ENCODE data around the gene ZNF839. TPM values are rescaled to one million over a fixed set of nuclear protein-coding genes. Genes with fewer than 3 reads are reported as not detected.

The ZNF839 gene
- total RNA-seq, 4 donors from 2014 or later: 10.6 to 19.9 (median 13.8) TPM

- H3K27me3 ChIP-seq: no peaks in the 10 kb centered on the region
- no peak for DNase-seq (ENCODE audit: low spot score in 2 of 2)
- H3K9me3 ChIP-seq: no peaks in the 10 kb centered on the region
- no peak overlapping the region for H3K27ac ChIP-seq
- H3K36me3 ChIP-seq: peaks cover 0 to 56% (median 0%) of the 10 kb centered on the region in 3 donors
- no peaks in the 10 kb centered on the region for H3K4me1 ChIP-seq
- 93 to 95% methylated on average over 8 of the region's 8 CpGs for WGBS, 2 donors
- H3K4me3 ChIP-seq: no peak overlapping the region
- TF ChIP-seq POLR2A (IDR thresholded peaks at IDR 0.05): no peak
- no peak for TF ChIP-seq CTCF (IDR thresholded peaks at IDR 0.05)
- no peak for TF ChIP-seq EP300 (IDR thresholded peaks at IDR 0.05)
These were observed 11.3 kb downstream of the ZNF839 start for GRCh38 chr14:102330806-102331205.

- 78 to 89% methylated on average over 7 of the region's 7 CpGs for WGBS, 2 donors
- H3K9me3 ChIP-seq: no peaks in the 10 kb centered on the region
- peaks cover 0 to 71% (median 0%) of the 10 kb centered on the region in 3 donors for H3K36me3 ChIP-seq
- DNase-seq (ENCODE audit: low spot score in 2 of 2): no peak
- no peak overlapping the region for H3K4me3 ChIP-seq
- TF ChIP-seq POLR2A (IDR thresholded peaks at IDR 0.05) (no peak), EP300 (IDR thresholded peaks at IDR 0.05) (no peak), CTCF (IDR thresholded peaks at IDR 0.05) (no peak)
- no peaks in the 10 kb centered on the region for H3K4me1 ChIP-seq
- H3K27me3 ChIP-seq: no peaks in the 10 kb centered on the region
- H3K27ac ChIP-seq: no peak overlapping the region
These were observed 13.8 kb downstream of the ZNF839 start for GRCh38 chr14:102333390-102333789.

- no peaks in the 10 kb centered on the region for H3K4me1 ChIP-seq
- H3K27ac ChIP-seq: no peak overlapping the region
- H3K9me3 ChIP-seq: no peaks in the 10 kb centered on the region
- WGBS, 2 donors: 91 to 94% methylated on average over 13 of the region's 13 CpGs
- TF ChIP-seq EP300 (IDR thresholded peaks at IDR 0.05): no peak
- TF ChIP-seq CTCF (IDR thresholded peaks at IDR 0.05): no peak
- TF ChIP-seq POLR2A (IDR thresholded peaks at IDR 0.05): no peak
- DNase-seq (ENCODE audit: low spot score in 2 of 2): no peak
- H3K4me3 ChIP-seq: no peak overlapping the region
- H3K27me3 ChIP-seq: no peaks in the 10 kb centered on the region
- peaks cover 0 to 77% (median 0%) of the 10 kb centered on the region in 3 donors for H3K36me3 ChIP-seq
These were observed 14.5 kb downstream of the ZNF839 start for GRCh38 chr14:102333795-102334705.

GRCh38 chr14:102335163-102335562 lies 15.6 kb downstream of the ZNF839 start:
- Histone ChIP-seq H3K4me3 (no peak overlapping the region), H3K9me3 (no peaks in the 10 kb centered on the region), H3K27ac (no peak overlapping the region), H3K36me3 (peaks cover 0 to 88% (median 0%) of the 10 kb centered on the region in 3 donors), H3K4me1 (no peaks in the 10 kb centered on the region), H3K27me3 (no peaks in the 10 kb centered on the region)
- 91 to 97% methylated on average over 7 of the region's 7 CpGs for WGBS, 2 donors
- TF ChIP-seq EP300 (IDR thresholded peaks at IDR 0.05) (no peak), POLR2A (IDR thresholded peaks at IDR 0.05) (no peak), CTCF (IDR thresholded peaks at IDR 0.05) (no peak)
- no peak for DNase-seq (ENCODE audit: low spot score in 2 of 2)

- H3K4me3 ChIP-seq: no peak overlapping the region
- WGBS, 2 donors: 86 to 90% methylated on average over 9 of the region's 9 CpGs
- H3K4me1 ChIP-seq: no peaks in the 10 kb centered on the region
- H3K36me3 ChIP-seq: peaks cover 0 to 98% (median 2%) of the 10 kb centered on the region in 3 donors
- H3K9me3 ChIP-seq: no peaks in the 10 kb centered on the region
- TF ChIP-seq POLR2A (IDR thresholded peaks at IDR 0.05): no peak
- no peak for TF ChIP-seq CTCF (IDR thresholded peaks at IDR 0.05)
- TF ChIP-seq EP300 (IDR thresholded peaks at IDR 0.05): no peak
- DNase-seq (ENCODE audit: low spot score in 2 of 2): no peak
- no peaks in the 10 kb centered on the region for H3K27me3 ChIP-seq
- no peak overlapping the region for H3K27ac ChIP-seq
These were observed 19.2 kb downstream of the ZNF839 start for GRCh38 chr14:102338724-102339123.

Data from tibial nerve (tissue), 4 donors.